ENCODE data around the gene DOC2A. TPM values are rescaled to one million over a fixed set of nuclear protein-coding genes. Genes with fewer than 3 reads are reported as not detected.
"Not testable (repeated sequence)": the region's sequence is repeated elsewhere in the genome, so short reads cannot be mapped to it uniquely, and the experiment has no call there.

Gene DOC2A
- 2.7 and 3.2 TPM in 2 replicates for total RNA-seq

- DNase-seq: peak; percentile 81
- H3K4me1 Mint-ChIP-seq: peaks cover 6% of the 10 kb centered on the region
- intact Hi-C loops (cut with micrococcal nuclease): no loop called here
- H3K4me3 Mint-ChIP-seq: peak within 1 kb of the TSS; percentile 80
- no peaks in the 10 kb centered on the region for H3K9me3 Mint-ChIP-seq
- no peaks in the 10 kb centered on the region for H3K36me3 Mint-ChIP-seq (ENCODE audit: low read depth)
- H3K27ac Mint-ChIP-seq: peak within 1 kb of the TSS; percentile 37
- peaks cover 33% of the 10 kb centered on the region for H3K27me3 Mint-ChIP-seq
Measured at GRCh38 chr16:30010844-30011713, at the start of gene DOC2A. Gene DOC2A (minus strand): TSS chr16:30011027. CDS start chr16:30010222, 805 bp downstream.

- no peaks in the 10 kb centered on the region for H3K9me3 Mint-ChIP-seq
- H3K36me3 Mint-ChIP-seq (ENCODE audit: low read depth): peaks cover 13% of the 10 kb centered on the region
- no peak for DNase-seq
- H3K27me3 Mint-ChIP-seq: no peaks in the 10 kb centered on the region
- intact Hi-C loops (cut with micrococcal nuclease): no loop called here
- no peak overlapping the region for H3K4me3 Mint-ChIP-seq
- H3K4me1 Mint-ChIP-seq: peaks cover 4% of the 10 kb centered on the region
- H3K27ac Mint-ChIP-seq: no peak overlapping the region
Measured at GRCh38 chr16:30060346-30060745, 49.5 kb upstream of the DOC2A start.

DNA sequence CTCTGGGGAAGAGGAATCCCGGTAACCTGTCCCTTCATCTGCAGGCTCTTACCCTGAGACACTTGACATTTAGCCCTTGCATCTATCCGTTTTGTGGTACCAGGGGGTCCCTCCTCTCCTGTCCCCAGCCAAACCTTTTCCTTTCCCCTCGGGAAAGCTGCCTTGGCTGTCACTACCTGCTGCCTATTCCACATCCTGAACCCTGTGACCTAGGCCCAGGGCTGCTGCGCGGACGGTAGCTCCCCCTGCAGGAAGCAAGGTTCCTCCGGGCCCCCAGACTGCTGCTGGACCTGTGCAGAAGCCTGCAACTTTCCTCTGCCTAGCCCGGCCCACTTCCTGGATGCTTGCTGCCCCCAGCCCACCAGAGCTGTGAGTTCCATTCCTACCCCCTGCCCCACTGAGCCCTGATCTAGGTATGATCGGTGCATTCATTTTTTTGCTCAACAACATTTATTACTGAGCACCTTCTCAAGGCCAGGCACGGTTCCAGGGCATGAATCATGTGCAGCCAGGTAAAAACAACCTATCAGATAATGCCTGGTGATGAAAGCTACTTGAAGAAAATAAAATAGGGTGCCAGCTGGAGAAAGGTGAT is 44.2 kb upstream of the DOC2A start:
- H3K4me3 Mint-ChIP-seq: peak overlapping the region; percentile 50
- H3K36me3 Mint-ChIP-seq (ENCODE audit: low read depth): no peaks in the 10 kb centered on the region
- intact Hi-C loops (cut with micrococcal nuclease): loop anchor here (10.0 kb wide), 1 partner anchor 240 kb away; the partner anchor contains the start of genes PAGR1 and PRRT2
- H3K4me1 Mint-ChIP-seq: peaks cover 31% of the 10 kb centered on the region
- no peaks in the 10 kb centered on the region for H3K27me3 Mint-ChIP-seq
- no peak overlapping the region for H3K27ac Mint-ChIP-seq
- H3K9me3 Mint-ChIP-seq: no peaks in the 10 kb centered on the region
- peak; percentile 88 for DNase-seq

DNA sequence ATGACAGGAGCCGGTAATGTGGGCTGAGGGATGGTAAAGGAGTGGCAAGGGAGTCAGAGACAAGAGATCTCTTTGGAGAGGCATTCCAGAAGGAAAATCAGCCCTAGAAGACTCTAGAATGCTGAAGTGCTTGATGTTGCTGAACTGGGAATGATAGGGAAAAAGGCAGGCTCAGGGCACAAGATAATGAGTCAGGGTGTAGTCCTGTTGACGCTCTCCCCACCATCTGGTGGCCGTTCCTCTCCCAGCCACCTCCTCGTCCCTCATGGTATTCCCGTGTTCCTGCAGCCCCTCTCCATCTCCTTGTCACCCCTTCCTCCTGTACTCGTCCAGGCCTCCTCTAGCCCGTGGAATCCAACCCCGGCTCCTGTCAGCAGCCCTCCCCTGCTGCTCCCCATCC is 43.6 kb upstream of the DOC2A start:
- no peaks in the 10 kb centered on the region for H3K36me3 Mint-ChIP-seq (ENCODE audit: low read depth)
- H3K27ac Mint-ChIP-seq: peak overlapping the region; percentile 26
- no peak for DNase-seq
- intact Hi-C loops (cut with micrococcal nuclease): loop anchor here (10.0 kb wide), 1 partner anchor 240 kb away; the partner anchor contains the start of genes PAGR1 and PRRT2
- no peaks in the 10 kb centered on the region for H3K9me3 Mint-ChIP-seq
- no peaks in the 10 kb centered on the region for H3K27me3 Mint-ChIP-seq
- H3K4me3 Mint-ChIP-seq: peak overlapping the region; percentile 50
- peaks cover 31% of the 10 kb centered on the region for H3K4me1 Mint-ChIP-seq

- H3K27ac Mint-ChIP-seq: peak overlapping the region; percentile 29
Measured at GRCh38 chr16:30053376-30054015, 42.7 kb upstream of the DOC2A start.

GRCh38 chr16:30052671-30053372 is 42.0 kb upstream of the DOC2A start:
- peaks cover 31% of the 10 kb centered on the region for H3K4me1 Mint-ChIP-seq
- no peaks in the 10 kb centered on the region for H3K36me3 Mint-ChIP-seq (ENCODE audit: low read depth)

More at GRCh38 chr16:30053376-30054015, 42.7 kb upstream of the DOC2A start:
- Mint-ChIP-seq H3K4me1 (peaks cover 31% of the 10 kb centered on the region), H3K36me3 (ENCODE audit: low read depth) (no peaks in the 10 kb centered on the region), H3K4me3 (peak overlapping the region; percentile 87), H3K9me3 (no peaks in the 10 kb centered on the region), H3K27me3 (no peaks in the 10 kb centered on the region)
- DNase-seq: no peak
- intact Hi-C loops (cut with micrococcal nuclease): loop anchor here (1.0 to 10.0 kb wide), 3 partner anchors 11 to 239 kb away; partner anchors contain the start of genes INO80E, PAGR1 and PRRT2

DNA sequence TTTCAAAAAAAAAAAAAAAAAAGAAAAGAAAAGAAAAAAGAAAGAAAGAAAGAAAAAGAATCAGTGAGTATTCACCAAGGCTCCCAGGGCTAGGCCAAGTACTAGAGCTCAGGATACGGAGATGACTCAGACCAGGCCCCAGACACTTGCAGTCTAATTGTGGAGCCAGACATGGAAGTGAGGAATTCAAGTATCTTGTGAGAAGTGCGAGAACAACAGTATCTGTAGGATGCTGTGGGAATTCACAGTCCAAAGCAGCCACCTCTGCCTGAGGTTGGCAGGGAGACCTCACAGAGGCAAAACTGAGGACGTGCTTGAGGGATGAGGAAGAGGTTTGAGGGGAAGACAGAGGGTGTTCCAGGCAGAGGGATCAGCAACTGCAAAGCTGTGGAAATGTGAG is 40.7 kb upstream of the DOC2A start:
- Mint-ChIP-seq H3K4me1 (peaks cover 33% of the 10 kb centered on the region), H3K4me3 (peak overlapping the region; percentile 78), H3K27ac (peak overlapping the region; percentile 86), H3K36me3 (ENCODE audit: low read depth) (no peaks in the 10 kb centered on the region), H3K27me3 (peaks cover 3% of the 10 kb centered on the region), H3K9me3 (no peaks in the 10 kb centered on the region)
- intact Hi-C loops (cut with micrococcal nuclease): loop anchor here (10.0 kb wide), 1 partner anchor 237 kb away; the partner anchor contains the start of genes PAGR1 and PRRT2
- DNase-seq: no peak

More at GRCh38 chr16:30052671-30053372, 42.0 kb upstream of the DOC2A start:
- peak; percentile 98 for DNase-seq
- H3K27me3 Mint-ChIP-seq: no peaks in the 10 kb centered on the region
- peak overlapping the region; percentile 81 for H3K27ac Mint-ChIP-seq
- peak overlapping the region; percentile 87 for H3K4me3 Mint-ChIP-seq
- intact Hi-C loops (cut with micrococcal nuclease): loop anchor here (1.0 to 10.0 kb wide), 3 partner anchors 11 to 238 kb away; partner anchors contain the start of genes INO80E, PAGR1 and PRRT2
- H3K9me3 Mint-ChIP-seq: no peaks in the 10 kb centered on the region

- Mint-ChIP-seq H3K27me3 (peaks cover 3% of the 10 kb centered on the region), H3K9me3 (no peaks in the 10 kb centered on the region), H3K4me1 (peaks cover 29% of the 10 kb centered on the region), H3K4me3 (no peak overlapping the region), H3K36me3 (ENCODE audit: low read depth) (no peaks in the 10 kb centered on the region), H3K27ac (no peak overlapping the region)
- DNase-seq: no peak
- intact Hi-C loops (cut with micrococcal nuclease): loop anchor here (10.0 kb wide), 1 partner anchor 235 kb away; the partner anchor contains the start of genes PAGR1 and PRRT2
Measured at GRCh38 chr16:30049871-30050270, 39.0 kb upstream of the DOC2A start.

DNA sequence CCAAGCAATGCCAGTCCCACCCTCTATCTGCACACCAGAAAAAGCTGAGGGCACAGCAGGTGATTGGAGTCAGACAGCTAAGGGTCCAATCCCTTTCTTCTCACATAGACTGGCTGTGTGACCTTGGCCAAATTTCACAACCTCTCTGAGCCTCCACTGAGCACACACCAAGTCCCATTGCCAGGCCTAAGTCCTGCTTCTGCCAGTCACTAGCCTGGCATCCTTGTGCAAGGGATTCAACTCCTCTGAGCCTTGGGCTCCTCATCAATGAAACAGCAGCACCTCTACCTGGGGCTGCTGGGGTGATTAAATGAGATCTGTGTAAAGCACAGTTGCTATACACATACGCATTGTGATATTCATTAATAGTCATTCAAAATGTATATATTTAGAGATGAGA is 35.8 kb upstream of the DOC2A start:
- H3K27me3 Mint-ChIP-seq: peaks cover 9% of the 10 kb centered on the region
- H3K36me3 Mint-ChIP-seq (ENCODE audit: low read depth): no peaks in the 10 kb centered on the region
- peaks cover 8% of the 10 kb centered on the region for H3K4me1 Mint-ChIP-seq
- H3K27ac Mint-ChIP-seq: no peak overlapping the region
- intact Hi-C loops (cut with micrococcal nuclease): no loop called here
- no peak for DNase-seq
- no peaks in the 10 kb centered on the region for H3K9me3 Mint-ChIP-seq
- no peak overlapping the region for H3K4me3 Mint-ChIP-seq

- no peak overlapping the region for H3K4me3 Mint-ChIP-seq
- H3K4me1 Mint-ChIP-seq: peaks cover 6% of the 10 kb centered on the region
- peaks cover 9% of the 10 kb centered on the region for H3K27me3 Mint-ChIP-seq
- no peak for DNase-seq
- no peaks in the 10 kb centered on the region for H3K9me3 Mint-ChIP-seq
- H3K36me3 Mint-ChIP-seq (ENCODE audit: low read depth): no peaks in the 10 kb centered on the region
- intact Hi-C loops (cut with micrococcal nuclease): no loop called here
- no peak overlapping the region for H3K27ac Mint-ChIP-seq
Measured at GRCh38 chr16:30046178-30046577, 35.4 kb upstream of the DOC2A start.

GRCh38 chr16:30041841-30042240 is 31.0 kb upstream of the DOC2A start:
- no peak overlapping the region for H3K27ac Mint-ChIP-seq
- peaks cover 19% of the 10 kb centered on the region for H3K27me3 Mint-ChIP-seq
- no peaks in the 10 kb centered on the region for H3K9me3 Mint-ChIP-seq
- intact Hi-C loops (cut with micrococcal nuclease): no loop called here
- H3K4me1 Mint-ChIP-seq: peaks cover 4% of the 10 kb centered on the region
- peaks cover 2% of the 10 kb centered on the region for H3K36me3 Mint-ChIP-seq (ENCODE audit: low read depth)
- H3K4me3 Mint-ChIP-seq: no peak overlapping the region
- DNase-seq: no peak

DNA sequence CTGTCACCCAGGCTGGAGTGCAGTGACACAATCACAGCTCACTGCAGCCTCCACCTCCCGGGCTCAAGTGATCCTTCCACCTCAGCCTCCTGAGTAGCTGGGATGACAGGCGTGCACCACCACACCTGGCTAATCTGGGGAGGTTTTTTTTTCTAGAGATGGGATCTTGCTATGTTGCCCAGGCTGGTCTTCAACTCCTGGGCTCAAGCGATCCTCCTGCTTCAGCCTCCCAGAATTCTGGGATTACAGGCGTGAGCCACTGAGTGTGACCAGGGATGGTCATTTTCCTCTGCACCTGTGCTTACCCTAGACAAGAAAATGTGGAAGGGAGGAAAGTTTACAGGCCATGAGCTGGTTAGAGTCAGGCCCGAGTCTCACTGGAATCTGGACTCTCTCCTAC is 29.9 kb upstream of the DOC2A start:
- H3K36me3 Mint-ChIP-seq (ENCODE audit: low read depth); DNase-seq; H3K27ac Mint-ChIP-seq; intact Hi-C loops (cut with micrococcal nuclease); H3K4me3 Mint-ChIP-seq; H3K4me1 Mint-ChIP-seq; H3K9me3 Mint-ChIP-seq: not testable (repeated sequence)
- peaks cover 23% of the 10 kb centered on the region for H3K27me3 Mint-ChIP-seq

- H3K27ac Mint-ChIP-seq: no peak overlapping the region
- intact Hi-C loops (cut with micrococcal nuclease): no loop called here
- DNase-seq: no peak
- peaks cover 3% of the 10 kb centered on the region for H3K4me1 Mint-ChIP-seq
- peaks cover 2% of the 10 kb centered on the region for H3K36me3 Mint-ChIP-seq (ENCODE audit: low read depth)
- H3K4me3 Mint-ChIP-seq: no peak overlapping the region
- H3K27me3 Mint-ChIP-seq: peaks cover 25% of the 10 kb centered on the region
- no peaks in the 10 kb centered on the region for H3K9me3 Mint-ChIP-seq
Measured at GRCh38 chr16:30040221-30040620, 29.4 kb upstream of the DOC2A start.
